AG09309 (cell line): ENCODE data around the gene EXD3.

Source experiments
- DNase-seq: peaks from one replicate; pipeline ENCODE4 v3.0.0-alpha.2; 2010; ENCODE audit warnings: low read depth
- H3K4me3 ChIP-seq: 2 replicates; pipeline ENCODE4 v1.5.1; 2011; ENCODE audit warnings: mild to moderate bottlenecking, low read depth, low read length, moderate library complexity; ENCODE audit not compliant: control insufficient read depth
- CTCF ChIP-seq: IDR thresholded peaks from 2 replicates; pipeline ENCODE4 v1.5.1; 2011; ENCODE audit warnings: mild to moderate bottlenecking, low read depth, low read length, inconsistent platforms; ENCODE audit not compliant: insufficient read depth, control insufficient read depth; ENCODE audit errors: missing control alignments

The EXD3 gene

GRCh38 chr9:137276473-137277328 is 146.3 kb downstream of the EXD3 start:
- peak overlapping the region; percentile 87 for H3K4me3 ChIP-seq
- no peak for DNase-seq
- no peak for TF ChIP-seq CTCF

GRCh38 chr9:137275588-137276472 is 147.1 kb downstream of the EXD3 start:
- DNase-seq: no peak
- no peak for TF ChIP-seq CTCF
- H3K4me3 ChIP-seq: no peak overlapping the region

GRCh38 chr9:137275203-137275587 is 147.8 kb downstream of the EXD3 start:
- TF ChIP-seq CTCF: no peak
- no peak for DNase-seq
- no peak overlapping the region for H3K4me3 ChIP-seq

- no peak for TF ChIP-seq CTCF
- DNase-seq: no peak
- no peak overlapping the region for H3K4me3 ChIP-seq
Observed at GRCh38 chr9:137273611-137274320, 149.2 kb downstream of the EXD3 start.

- TF ChIP-seq CTCF: no peak
- no peak for DNase-seq
- no peak overlapping the region for H3K4me3 ChIP-seq
Observed at GRCh38 chr9:137273095-137273490, 149.9 kb downstream of the EXD3 start.
